ENCODE results near the gene KRT1.

DNA sequence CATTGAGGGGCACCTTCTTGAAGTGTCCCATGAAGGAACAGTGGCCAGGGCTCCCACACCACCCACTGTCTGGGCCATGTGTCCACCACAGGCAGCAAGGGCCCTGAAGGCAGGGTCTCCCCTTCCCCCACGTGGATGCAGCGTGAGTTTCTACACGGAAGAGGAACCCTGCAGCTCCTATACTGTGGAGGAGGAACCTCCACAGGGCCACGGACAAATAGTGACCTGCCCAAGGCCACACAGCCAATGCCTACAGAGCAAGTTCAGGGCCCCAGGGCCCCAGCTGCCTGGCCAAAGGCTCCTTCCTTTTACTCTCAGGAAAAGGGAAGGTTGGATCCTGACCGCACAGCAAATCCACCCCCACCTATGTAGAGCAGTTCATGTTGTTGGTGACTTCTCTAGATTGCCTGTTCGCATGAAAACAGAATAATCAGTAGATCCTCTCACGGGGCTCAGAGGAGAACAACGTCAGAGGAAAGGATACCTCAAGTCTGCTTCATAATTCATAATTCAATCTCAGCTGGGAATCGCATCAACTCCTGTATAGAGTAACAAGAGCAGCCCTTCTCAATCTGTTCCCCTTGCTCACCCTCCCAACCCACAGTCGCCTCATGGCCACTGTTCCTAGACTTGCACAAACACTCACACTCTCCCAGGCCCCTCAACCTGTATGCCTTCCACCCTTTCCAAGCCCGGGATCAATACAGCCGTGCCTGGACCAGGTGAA is 50.8 kb downstream of the KRT1 start:
- TF ChIP-seq, protein P1, sequence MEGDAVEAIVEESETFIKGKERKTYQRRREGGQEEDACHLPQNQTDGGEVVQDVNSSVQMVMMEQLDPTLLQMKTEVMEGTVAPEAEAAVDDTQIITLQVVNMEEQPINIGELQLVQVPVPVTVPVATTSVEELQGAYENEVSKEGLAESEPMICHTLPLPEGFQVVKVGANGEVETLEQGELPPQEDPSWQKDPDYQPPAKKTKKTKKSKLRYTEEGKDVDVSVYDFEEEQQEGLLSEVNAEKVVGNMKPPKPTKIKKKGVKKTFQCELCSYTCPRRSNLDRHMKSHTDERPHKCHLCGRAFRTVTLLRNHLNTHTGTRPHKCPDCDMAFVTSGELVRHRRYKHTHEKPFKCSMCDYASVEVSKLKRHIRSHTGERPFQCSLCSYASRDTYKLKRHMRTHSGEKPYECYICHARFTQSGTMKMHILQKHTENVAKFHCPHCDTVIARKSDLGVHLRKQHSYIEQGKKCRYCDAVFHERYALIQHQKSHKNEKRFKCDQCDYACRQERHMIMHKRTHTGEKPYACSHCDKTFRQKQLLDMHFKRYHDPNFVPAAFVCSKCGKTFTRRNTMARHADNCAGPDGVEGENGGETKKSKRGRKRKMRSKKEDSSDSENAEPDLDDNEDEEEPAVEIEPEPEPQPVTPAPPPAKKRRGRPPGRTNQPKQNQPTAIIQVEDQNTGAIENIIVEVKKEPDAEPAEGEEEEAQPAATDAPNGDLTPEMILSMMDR (IDR thresholded peaks at IDR 0.05) = no peak
- no peak for TF ChIP-seq POLR2A (IDR thresholded peaks at IDR 0.05)
